ENCODE results near the gene FOXN3.
"Not testable (repeated sequence)": the region's sequence is repeated elsewhere in the genome, so short reads cannot be mapped to it uniquely, and the experiment has no call there.

The FOXN3 gene

GRCh38 chr14:89298056-89298834 lies 118.8 kb downstream of the FOXN3 start:
- no peak for DNase-seq

- no peak for DNase-seq
These were observed 120.7 kb downstream of the FOXN3 start for GRCh38 chr14:89296281-89296745.

GRCh38 chr14:89294872-89295271 lies 122.2 kb downstream of the FOXN3 start:
- no peak for DNase-seq

GRCh38 chr14:89294469-89294868 lies 122.6 kb downstream of the FOXN3 start:
- not testable (repeated sequence) for DNase-seq

- DNase-seq: no peak
These were observed 123.0 kb downstream of the FOXN3 start for GRCh38 chr14:89294060-89294459.

- DNase-seq: no peak
These were observed 123.6 kb downstream of the FOXN3 start for GRCh38 chr14:89293314-89293916.

GRCh38 chr14:89292579-89293313 lies 124.3 kb downstream of the FOXN3 start:
- DNase-seq: no peak

- DNase-seq: no peak
These were observed 125.6 kb downstream of the FOXN3 start for GRCh38 chr14:89291351-89291940.

- DNase-seq: no peak
These were observed 126.2 kb downstream of the FOXN3 start for GRCh38 chr14:89290813-89291212.

GRCh38 chr14:89289477-89289876 lies 127.6 kb downstream of the FOXN3 start:
- DNase-seq: no peak

- DNase-seq: no peak
These were observed 128.9 kb downstream of the FOXN3 start for GRCh38 chr14:89288114-89288513.

GRCh38 chr14:89284333-89285058 lies 132.5 kb downstream of the FOXN3 start:
- DNase-seq: peak; percentile 36

- no peak for DNase-seq
These were observed 133.5 kb downstream of the FOXN3 start for GRCh38 chr14:89283327-89284060.

GRCh38 chr14:89282191-89282590 lies 134.8 kb downstream of the FOXN3 start:
- no peak for DNase-seq

GRCh38 chr14:89280600-89280999 lies 136.4 kb downstream of the FOXN3 start:
- no peak for DNase-seq

- DNase-seq: no peak
These were observed 137.3 kb downstream of the FOXN3 start for GRCh38 chr14:89279649-89280232.

- DNase-seq: no peak
These were observed 139.8 kb downstream of the FOXN3 start for GRCh38 chr14:89277203-89277602.

GRCh38 chr14:89276424-89276975 lies 140.5 kb downstream of the FOXN3 start:
- DNase-seq: peak; percentile 71

- DNase-seq: no peak
These were observed 146.4 kb downstream of the FOXN3 start for GRCh38 chr14:89270439-89271227.

GRCh38 chr14:89269404-89269803 lies 147.6 kb downstream of the FOXN3 start:
- no peak for DNase-seq
